ENCODE results near the gene DHRS4L2. TPM values are rescaled to one million over a fixed set of nuclear protein-coding genes. Genes with fewer than 3 reads are reported as not detected.

The DHRS4L2 gene
- 8.6 and 10.8 TPM in 2 replicates for total RNA-seq

GRCh38 chr14:23988607-23989363 lies at the start of gene DHRS4L2:
DHRS4L2 (plus strand) TSS chr14:23988929; CDS start chr14:23988948, 19 bp downstream.

GRCh38 chr14:23953464-23954278 lies 35.1 kb upstream of the DHRS4L2 start, which contains the start of gene DHRS4:
DHRS4 (plus strand) TSS chr14:23953770; CDS start chr14:23953789, 19 bp downstream.

GRCh38 chr14:24051789-24052655 lies 63.3 kb downstream of the DHRS4L2 start, which contains the start of gene CARMIL3:
CARMIL3 (plus strand) TSS chr14:24052009; CDS start chr14:24052154, 145 bp downstream.

Other genes with a start within 250 kb of the DHRS4L2 start
- 31.7 and 35.9 TPM in 2 replicates for gene DHRS4, start 35.2 kb upstream of the DHRS4L2 start, total RNA-seq
- under 0.01 TPM in 1 of 2 replicates, not detected in the other for gene CARMIL3, start 63.1 kb downstream of the DHRS4L2 start, total RNA-seq
- gene CPNE6, start 82.6 kb downstream of the DHRS4L2 start, total RNA-seq = not detected in 2 replicates
- gene PCK2, start 105.4 kb downstream of the DHRS4L2 start, total RNA-seq = 3.0 and 8.5 TPM in 2 replicates
- 47.0 and 51.9 TPM in 2 replicates for gene DCAF11, start 125.8 kb downstream of the DHRS4L2 start, total RNA-seq
- gene NRL, start 126.0 kb downstream of the DHRS4L2 start, total RNA-seq = 0.98 and 1.1 TPM in 2 replicates
- gene FITM1, start 141.7 kb downstream of the DHRS4L2 start, total RNA-seq = 0.65 TPM in 1 of 2 replicates, not detected in the other
- gene PSME1, start 147.3 kb downstream of the DHRS4L2 start, total RNA-seq = 68.6 and 101 TPM in 2 replicates
- gene EMC9, start 152.7 kb downstream of the DHRS4L2 start, total RNA-seq = 8.5 and 16.3 TPM in 2 replicates
- 54.7 and 62.1 TPM in 2 replicates for gene PSME2, start 157.7 kb downstream of the DHRS4L2 start, total RNA-seq
- 48.3 and 60.3 TPM in 2 replicates for gene RNF31, start 158.6 kb downstream of the DHRS4L2 start, total RNA-seq
- 31.0 and 35.6 TPM in 2 replicates for gene IRF9, start 172.3 kb downstream of the DHRS4L2 start, total RNA-seq
- gene REC8, start 183.2 kb downstream of the DHRS4L2 start, total RNA-seq = 1.3 and 4.1 TPM in 2 replicates
- gene IPO4, start 199.9 kb downstream of the DHRS4L2 start, total RNA-seq = 51.3 and 58.8 TPM in 2 replicates
- 53.6 and 62.3 TPM in 2 replicates for gene TM9SF1, start 206.5 kb downstream of the DHRS4L2 start, total RNA-seq
- gene TSSK4, start 216.8 kb downstream of the DHRS4L2 start, total RNA-seq = 0.10 TPM in 1 of 2 replicates, not detected in the other
- gene CHMP4A, start 224.6 kb downstream of the DHRS4L2 start, total RNA-seq = 25.6 and 33.3 TPM in 2 replicates
- gene MDP1, start 227.1 kb downstream of the DHRS4L2 start, total RNA-seq = 9.1 TPM in 2 replicates
- 128 and 131 TPM in 2 replicates for gene NEDD8, start 243.4 kb downstream of the DHRS4L2 start, total RNA-seq
- 67.4 and 69.9 TPM in 2 replicates for gene GMPR2, start 244.0 kb downstream of the DHRS4L2 start, total RNA-seq